Measurements from ENCODE around the gene CELF2.

Gene CELF2

DNA sequence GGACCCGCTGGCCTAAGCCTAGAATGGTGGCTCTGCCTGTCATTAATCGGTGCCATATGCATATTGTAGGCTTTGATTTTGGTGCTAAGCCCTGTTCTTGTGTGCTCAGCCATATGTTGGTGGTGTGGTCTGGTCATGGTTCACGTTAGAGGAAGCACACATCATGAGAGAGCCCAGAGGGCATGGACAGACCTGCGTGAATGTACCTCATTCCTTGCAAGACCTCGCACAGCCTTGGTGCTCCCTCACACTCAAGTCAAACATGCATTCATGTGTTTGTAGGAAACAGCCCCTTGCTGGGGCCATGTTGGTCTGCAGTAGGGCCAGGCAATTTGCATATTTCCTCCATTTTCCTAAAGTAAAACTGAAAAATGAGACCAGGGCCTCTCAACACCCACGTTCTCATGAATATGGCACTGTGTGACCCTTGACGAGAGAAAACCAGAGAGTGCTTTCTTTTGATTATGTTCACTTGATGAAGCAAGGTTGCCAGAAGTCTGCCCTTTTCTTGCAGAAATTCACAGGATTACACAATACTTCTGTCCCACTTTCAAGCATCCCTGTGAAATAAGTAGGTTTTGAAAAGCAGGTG lies 268.7 kb downstream of the CELF2 start:
- Mint-ChIP-seq H3K9me3 (no peaks in the 10 kb centered on the region), H3K36me3 (no peaks in the 10 kb centered on the region), H3K27ac (no peak overlapping the region), H3K4me1 (peaks cover 6% of the 10 kb centered on the region), H3K4me3 (no peak overlapping the region)
- DNase-seq (ENCODE audit: low spot score in 2 of 2), result no peak
- ATAC-seq, result peak; percentile 58

DNA sequence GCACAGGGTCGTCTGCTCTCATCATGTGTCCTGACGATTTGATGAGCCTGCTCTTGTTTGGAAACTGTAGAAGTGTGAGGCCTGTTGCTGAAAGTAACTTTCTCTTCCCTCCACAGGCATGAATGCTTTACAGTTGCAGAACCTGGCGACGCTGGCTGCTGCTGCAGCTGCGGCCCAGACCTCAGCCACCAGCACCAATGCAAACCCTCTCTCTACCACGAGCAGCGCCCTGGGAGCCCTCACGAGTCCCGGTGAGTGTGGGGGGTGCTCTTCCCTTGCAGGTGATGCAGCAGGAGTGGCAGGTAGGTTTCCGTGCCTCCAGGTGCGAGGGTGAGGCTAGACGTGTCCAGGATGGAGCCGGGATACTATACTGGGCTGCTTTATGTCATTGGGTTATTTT lies 270.6 kb downstream of the CELF2 start:
- H3K36me3 Mint-ChIP-seq, result no peaks in the 10 kb centered on the region
- H3K4me1 Mint-ChIP-seq, result peaks cover 14% of the 10 kb centered on the region
- H3K9me3 Mint-ChIP-seq, result no peaks in the 10 kb centered on the region
- DNase-seq (ENCODE audit: low spot score in 2 of 2), result no peak
- ATAC-seq, result no peak
- no peak overlapping the region for H3K4me3 Mint-ChIP-seq
- H3K27ac Mint-ChIP-seq, result peak overlapping the region; percentile 79

GRCh38 chr10:11290156-11290890 lies 272.7 kb downstream of the CELF2 start:
- ATAC-seq, result no peak
- Mint-ChIP-seq H3K4me3 (no peak overlapping the region), H3K27ac (peak overlapping the region; percentile 74), H3K36me3 (no peaks in the 10 kb centered on the region), H3K9me3 (no peaks in the 10 kb centered on the region), H3K4me1 (peaks cover 24% of the 10 kb centered on the region)
- DNase-seq (ENCODE audit: low spot score in 2 of 2), result no peak

- H3K4me3 Mint-ChIP-seq, result no peak overlapping the region
- DNase-seq (ENCODE audit: low spot score in 2 of 2), result no peak
- H3K36me3 Mint-ChIP-seq, result no peaks in the 10 kb centered on the region
- no peaks in the 10 kb centered on the region for H3K9me3 Mint-ChIP-seq
- H3K27ac Mint-ChIP-seq, result peak overlapping the region; percentile 72
- no peak for ATAC-seq
- H3K4me1 Mint-ChIP-seq, result peaks cover 42% of the 10 kb centered on the region
These were observed 275.1 kb downstream of the CELF2 start for GRCh38 chr10:11292576-11293302.

DNA sequence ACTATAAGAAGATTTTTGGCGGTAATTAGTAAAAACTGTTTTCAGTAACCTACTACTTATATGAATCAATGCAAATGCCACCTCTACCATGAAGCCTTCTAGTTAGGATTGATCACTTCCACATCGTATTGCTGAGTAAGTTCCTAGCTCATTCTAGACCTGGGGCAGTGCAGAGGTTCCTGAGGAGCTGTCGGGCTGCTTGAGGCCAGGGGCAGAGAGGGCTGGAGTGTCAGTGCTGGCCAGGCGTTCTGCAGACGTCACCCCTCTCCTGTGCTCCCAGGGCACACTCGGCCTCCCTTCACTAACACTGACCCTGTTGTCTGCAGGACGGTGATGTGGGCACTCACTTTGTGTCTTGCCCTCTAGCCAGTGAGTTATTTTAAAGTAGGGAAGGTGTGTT lies 275.7 kb downstream of the CELF2 start:
- Mint-ChIP-seq H3K36me3 (no peaks in the 10 kb centered on the region), H3K27ac (peak overlapping the region; percentile 72), H3K4me1 (peaks cover 42% of the 10 kb centered on the region), H3K9me3 (no peaks in the 10 kb centered on the region), H3K4me3 (no peak overlapping the region)
- no peak for DNase-seq (ENCODE audit: low spot score in 2 of 2)
- no peak for ATAC-seq

GRCh38 chr10:11294831-11295450 lies 277.3 kb downstream of the CELF2 start:
- DNase-seq (ENCODE audit: low spot score in 2 of 2), result no peak
- no peaks in the 10 kb centered on the region for H3K36me3 Mint-ChIP-seq
- peaks cover 40% of the 10 kb centered on the region for H3K4me1 Mint-ChIP-seq
- no peak for ATAC-seq
- H3K9me3 Mint-ChIP-seq, result no peaks in the 10 kb centered on the region
- H3K27ac Mint-ChIP-seq, result peak overlapping the region; percentile 72
- H3K4me3 Mint-ChIP-seq, result no peak overlapping the region

GRCh38 chr10:11295492-11295891 lies 277.8 kb downstream of the CELF2 start:
- no peak overlapping the region for H3K4me3 Mint-ChIP-seq
- no peak for DNase-seq (ENCODE audit: low spot score in 2 of 2)
- H3K36me3 Mint-ChIP-seq, result no peaks in the 10 kb centered on the region
- peaks cover 36% of the 10 kb centered on the region for H3K4me1 Mint-ChIP-seq
- no peaks in the 10 kb centered on the region for H3K9me3 Mint-ChIP-seq
- peak; percentile 70 for ATAC-seq
- H3K27ac Mint-ChIP-seq, result peak overlapping the region; percentile 72

DNA sequence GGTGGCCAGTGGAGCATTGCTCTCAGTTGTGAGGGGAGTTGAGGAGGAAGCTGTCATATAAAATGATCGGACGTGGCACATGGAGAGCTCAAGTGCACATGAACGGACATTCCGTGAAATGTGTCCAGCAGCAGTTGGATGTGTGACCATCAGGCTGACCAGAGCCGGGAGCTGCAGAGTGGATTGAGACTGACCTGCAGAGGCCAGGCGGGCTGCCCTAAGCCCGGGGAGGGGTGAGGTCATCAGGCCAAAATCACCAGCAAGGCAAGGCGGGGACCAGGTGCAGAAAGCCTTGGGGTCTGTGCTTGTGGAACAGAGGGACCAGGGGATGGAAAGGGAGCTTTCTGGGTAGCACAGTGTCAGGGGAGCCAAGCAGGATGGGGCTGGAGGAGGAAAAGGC lies 279.5 kb downstream of the CELF2 start:
- no peaks in the 10 kb centered on the region for H3K9me3 Mint-ChIP-seq
- H3K4me1 Mint-ChIP-seq, result peaks cover 43% of the 10 kb centered on the region
- H3K36me3 Mint-ChIP-seq, result no peaks in the 10 kb centered on the region

DNA sequence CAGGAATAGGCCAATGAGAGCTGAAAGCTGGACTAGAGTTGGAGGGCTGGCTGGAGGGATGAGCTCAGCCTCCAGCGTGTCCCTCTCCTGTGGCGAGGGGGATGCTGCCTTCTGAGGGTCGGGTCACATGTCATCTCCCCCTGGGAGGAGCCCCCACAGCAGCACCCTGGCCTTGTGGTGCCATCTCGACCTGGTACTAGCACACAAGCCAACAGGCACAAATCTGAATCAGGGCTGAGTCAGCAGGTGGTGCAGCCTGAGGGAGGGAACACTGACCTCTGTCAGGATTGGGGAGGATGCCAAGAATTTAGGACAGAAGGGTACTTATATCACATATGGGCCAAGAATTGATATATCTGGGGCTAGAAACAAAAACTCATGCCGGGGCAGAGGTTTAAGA lies 280.4 kb downstream of the CELF2 start:
- H3K9me3 Mint-ChIP-seq, result no peaks in the 10 kb centered on the region
- ATAC-seq (peak; percentile 34), DNase-seq (ENCODE audit: low spot score in 2 of 2) (no peak)
- no peaks in the 10 kb centered on the region for H3K36me3 Mint-ChIP-seq
- peak overlapping the region; percentile 72 for H3K27ac Mint-ChIP-seq
- no peak overlapping the region for H3K4me3 Mint-ChIP-seq
- H3K4me1 Mint-ChIP-seq, result peaks cover 47% of the 10 kb centered on the region

More for the DNA sequence above, 279.5 kb downstream of the CELF2 start:
- ATAC-seq, result no peak
- no peak for DNase-seq (ENCODE audit: low spot score in 2 of 2)
- no peak overlapping the region for H3K4me3 Mint-ChIP-seq
- peak overlapping the region; percentile 72 for H3K27ac Mint-ChIP-seq

GRCh38 chr10:11299125-11299524 lies 281.5 kb downstream of the CELF2 start:
- Mint-ChIP-seq H3K4me1 (peaks cover 48% of the 10 kb centered on the region), H3K4me3 (no peak overlapping the region), H3K36me3 (no peaks in the 10 kb centered on the region), H3K27ac (peak overlapping the region; percentile 72), H3K9me3 (no peaks in the 10 kb centered on the region)
- DNase-seq (ENCODE audit: low spot score in 2 of 2) (no peak), ATAC-seq (no peak)

DNA sequence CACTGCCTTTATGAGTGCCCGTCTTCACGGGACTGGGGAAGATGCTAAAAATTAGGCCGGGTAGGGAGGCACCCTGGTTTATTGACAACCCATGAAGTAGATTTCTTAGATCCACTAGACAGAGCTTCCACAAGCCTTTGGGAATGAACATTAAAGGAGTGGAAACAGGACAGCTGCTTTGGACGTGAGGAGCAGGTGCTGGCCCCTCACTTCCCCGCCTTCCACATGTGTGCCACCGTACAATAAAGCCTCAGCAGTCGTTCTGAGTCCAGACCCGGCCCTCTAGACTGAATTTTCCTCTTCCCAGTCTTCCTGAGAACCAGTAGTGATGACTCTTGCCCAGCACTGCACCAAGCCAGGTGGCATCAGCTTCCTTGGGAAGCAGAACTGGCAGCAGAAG lies 282.4 kb downstream of the CELF2 start:
- no peak for ATAC-seq
- no peak for DNase-seq (ENCODE audit: low spot score in 2 of 2)
- Mint-ChIP-seq H3K4me1 (peaks cover 53% of the 10 kb centered on the region), H3K4me3 (no peak overlapping the region), H3K9me3 (no peaks in the 10 kb centered on the region), H3K27ac (peak overlapping the region; percentile 72), H3K36me3 (no peaks in the 10 kb centered on the region)

DNA sequence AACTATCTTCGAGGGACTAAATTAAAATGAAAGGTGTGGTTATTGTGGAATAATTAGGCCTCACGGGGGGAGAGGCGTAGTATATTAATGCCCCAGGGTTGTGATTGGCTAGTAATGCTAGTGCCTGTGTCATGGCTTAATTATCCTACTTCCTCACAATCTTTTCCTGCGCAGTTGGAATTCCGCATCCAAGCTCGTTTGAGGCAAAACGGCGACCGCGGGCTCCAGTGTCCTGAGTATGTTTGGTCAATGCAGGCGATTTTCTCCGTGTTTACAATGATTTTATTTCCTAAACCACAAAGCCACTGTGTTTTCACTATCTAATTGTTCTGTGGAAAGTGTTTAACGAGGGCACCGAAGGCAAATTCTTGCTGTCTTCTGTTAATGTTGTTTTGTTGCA lies 282.9 kb downstream of the CELF2 start:
- H3K9me3 Mint-ChIP-seq, result no peaks in the 10 kb centered on the region
- peak overlapping the region; percentile 72 for H3K27ac Mint-ChIP-seq
- DNase-seq (ENCODE audit: low spot score in 2 of 2) (no peak), ATAC-seq (no peak)
- no peak overlapping the region for H3K4me3 Mint-ChIP-seq
- H3K36me3 Mint-ChIP-seq, result no peaks in the 10 kb centered on the region
- peaks cover 48% of the 10 kb centered on the region for H3K4me1 Mint-ChIP-seq

DNA sequence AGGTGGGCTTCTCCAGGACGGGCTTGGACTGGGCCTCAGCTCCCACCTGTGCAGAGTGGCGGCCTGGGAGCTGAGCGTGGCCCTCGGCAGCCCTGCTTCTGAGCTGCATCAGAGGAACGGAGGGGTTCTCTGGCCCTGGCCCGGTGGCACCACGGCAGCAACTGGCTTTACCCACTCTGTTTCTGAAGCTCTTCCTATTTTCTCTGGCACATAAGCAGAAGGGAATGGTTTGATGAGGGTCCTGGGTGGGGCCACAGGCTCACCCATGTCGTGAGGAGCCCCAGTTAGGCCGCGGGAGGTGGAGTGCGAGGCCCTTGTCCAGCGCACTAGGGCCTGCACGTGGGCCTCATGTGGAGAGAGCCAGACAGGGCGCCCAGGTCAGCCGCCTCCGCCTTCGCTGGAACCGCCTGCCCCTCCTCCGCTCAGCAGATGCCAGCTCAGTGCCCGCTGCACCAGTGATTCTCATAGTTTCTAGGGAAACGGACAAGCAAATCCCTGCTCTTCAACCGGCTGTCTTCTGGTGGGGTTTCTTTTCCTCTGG lies 284.0 kb downstream of the CELF2 start:
- DNase-seq (ENCODE audit: low spot score in 2 of 2) (no peak), ATAC-seq (no peak)
- Mint-ChIP-seq H3K36me3 (no peaks in the 10 kb centered on the region), H3K4me3 (no peak overlapping the region), H3K9me3 (no peaks in the 10 kb centered on the region), H3K4me1 (peaks cover 45% of the 10 kb centered on the region), H3K27ac (peak overlapping the region; percentile 89)

GRCh38 chr10:11302181-11302580 lies 284.5 kb downstream of the CELF2 start:
- peaks cover 45% of the 10 kb centered on the region for H3K4me1 Mint-ChIP-seq
- no peaks in the 10 kb centered on the region for H3K36me3 Mint-ChIP-seq
- DNase-seq (ENCODE audit: low spot score in 2 of 2) (no peak), ATAC-seq (no peak)
- peak overlapping the region; percentile 89 for H3K27ac Mint-ChIP-seq
- no peak overlapping the region for H3K4me3 Mint-ChIP-seq
- no peaks in the 10 kb centered on the region for H3K9me3 Mint-ChIP-seq
